Measurements from ENCODE around the gene ADGRV1.

Gene ADGRV1

DNA sequence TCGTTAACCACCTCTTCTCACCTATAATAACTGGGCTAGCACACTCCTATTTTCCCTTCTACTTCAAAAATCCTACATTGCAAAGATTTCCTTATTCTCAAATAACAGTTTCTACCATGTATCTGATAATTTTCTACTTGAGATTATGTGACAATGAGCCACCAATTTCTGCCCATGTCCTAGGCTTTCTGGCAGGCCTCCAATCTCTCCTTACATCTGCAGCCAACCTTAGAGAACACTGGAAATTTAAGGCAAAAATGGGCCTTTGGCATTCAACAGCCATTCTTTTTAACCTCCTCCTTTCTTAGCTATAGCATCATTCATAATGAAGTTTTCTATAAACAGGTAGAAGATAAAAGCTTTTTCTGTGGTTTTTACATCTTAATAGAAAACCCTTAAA, 599.4 kb downstream of the ADGRV1 start:
- Histone ChIP-seq H3K36me3 (ENCODE audit: insufficient read depth, low read length) (peaks cover 19% of the 10 kb centered on the region), H3K27ac (ENCODE audit: low read depth, low read length) (no peak overlapping the region), H3K9ac (ENCODE audit: low read depth, low read length) (no peak overlapping the region), H3K4me3 (ENCODE audit: low read length) (no peak overlapping the region), H3K4me1 (ENCODE audit: insufficient read depth, low read length) (no peaks in the 10 kb centered on the region; the same call in 1 of the 2 replicates), H3K27me3 (ENCODE audit: insufficient read depth, low read length) (no peaks in the 10 kb centered on the region), H3K9me3 (ENCODE audit: insufficient read depth, low read depth, low read length) (no peaks in the 10 kb centered on the region)
- WGBS: 90% methylated on average over 1 of the region's 1 CpG

DNA sequence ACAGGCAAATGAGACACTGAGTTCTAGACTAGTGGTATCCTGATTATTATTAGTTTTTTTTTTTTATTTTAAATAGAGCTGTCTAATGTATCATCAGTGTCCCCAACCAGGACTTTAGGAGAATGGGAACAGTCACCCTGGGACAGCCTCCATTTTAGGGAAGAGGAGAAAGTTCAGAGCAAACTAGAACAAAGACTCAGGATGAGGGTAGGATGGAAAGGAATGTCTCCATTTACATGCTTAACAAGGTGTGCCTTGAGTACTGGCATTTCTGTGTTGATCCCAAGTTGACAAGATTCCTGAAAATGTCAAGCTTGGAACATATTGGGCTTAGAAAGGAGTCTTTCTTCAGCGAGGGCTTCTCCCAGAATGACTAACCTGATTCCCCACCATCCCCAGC, 601.0 kb downstream of the ADGRV1 start:
- H3K27ac ChIP-seq (ENCODE audit: low read depth, low read length): no peak overlapping the region
- H3K4me1 ChIP-seq (ENCODE audit: insufficient read depth, low read length): no peaks in the 10 kb centered on the region; the same call in 1 of the 2 replicates
- 64% methylated on average over 1 of the region's 1 CpG for WGBS
- no peak overlapping the region for H3K4me3 ChIP-seq (ENCODE audit: low read length)
- H3K9ac ChIP-seq (ENCODE audit: low read depth, low read length): no peak overlapping the region
- H3K36me3 ChIP-seq (ENCODE audit: insufficient read depth, low read length): peaks cover 14% of the 10 kb centered on the region
- no peaks in the 10 kb centered on the region for H3K27me3 ChIP-seq (ENCODE audit: insufficient read depth, low read length)
- no peaks in the 10 kb centered on the region for H3K9me3 ChIP-seq (ENCODE audit: insufficient read depth, low read depth, low read length)

DNA sequence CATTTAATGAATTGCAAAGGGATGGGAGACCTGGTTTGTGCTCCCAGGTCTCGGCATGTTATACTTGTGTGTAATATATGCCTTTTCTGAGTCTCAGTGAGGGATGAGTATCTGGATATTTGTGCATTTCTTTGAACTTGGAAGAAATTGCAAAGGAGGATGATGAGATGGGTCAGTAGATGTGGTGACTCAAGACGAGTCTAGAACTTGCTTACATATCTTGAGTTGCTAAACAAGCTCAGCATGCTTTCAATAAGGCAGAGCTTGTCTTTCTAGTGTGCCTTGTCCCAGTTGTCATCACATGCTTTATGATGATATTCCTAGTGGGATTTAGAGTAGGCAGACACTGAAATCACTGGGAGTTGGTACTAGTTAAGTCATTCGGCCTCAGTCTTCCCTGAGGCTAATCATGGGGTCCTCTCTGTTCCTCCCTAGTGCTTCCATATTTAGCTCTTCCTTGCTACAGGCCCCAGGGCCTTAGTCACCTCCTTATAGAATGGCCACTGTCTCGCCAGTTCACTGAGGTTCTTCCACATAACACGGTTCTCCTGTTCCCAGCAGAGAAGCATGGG, 602.2 kb downstream of the ADGRV1 start:
- Histone ChIP-seq H3K36me3 (ENCODE audit: insufficient read depth, low read length) (peaks cover 14% of the 10 kb centered on the region), H3K9me3 (ENCODE audit: insufficient read depth, low read depth, low read length) (no peaks in the 10 kb centered on the region), H3K4me3 (ENCODE audit: low read length) (no peak overlapping the region), H3K4me1 (ENCODE audit: insufficient read depth, low read length) (no peaks in the 10 kb centered on the region; the same call in 1 of the 2 replicates), H3K27ac (ENCODE audit: low read depth, low read length) (no peak overlapping the region), H3K27me3 (ENCODE audit: insufficient read depth, low read length) (no peaks in the 10 kb centered on the region), H3K9ac (ENCODE audit: low read depth, low read length) (no peak overlapping the region)
- 92% methylated on average over 5 of the region's 5 CpGs for whole genome bisulfite sequencing

GRCh38 chr5:91162534-91163381, 604.2 kb downstream of the ADGRV1 start:
- WGBS: 89% methylated on average over 5 of the region's 6 CpGs
- no peak overlapping the region for H3K9ac ChIP-seq (ENCODE audit: low read depth, low read length)
- H3K9me3 ChIP-seq (ENCODE audit: insufficient read depth, low read depth, low read length): no peaks in the 10 kb centered on the region
- peaks cover 8% of the 10 kb centered on the region for H3K36me3 ChIP-seq (ENCODE audit: insufficient read depth, low read length)
- no peak overlapping the region for H3K27ac ChIP-seq (ENCODE audit: low read depth, low read length)
- no peak overlapping the region for H3K4me3 ChIP-seq (ENCODE audit: low read length)
- H3K4me1 ChIP-seq (ENCODE audit: insufficient read depth, low read length): no peaks in the 10 kb centered on the region; the same call in 1 of the 2 replicates
- H3K27me3 ChIP-seq (ENCODE audit: insufficient read depth, low read length): no peaks in the 10 kb centered on the region

- Histone ChIP-seq H3K9ac (ENCODE audit: low read depth, low read length) (no peak overlapping the region), H3K4me1 (ENCODE audit: insufficient read depth, low read length) (peaks cover 5% of the 10 kb centered on the region; the same call in 1 of the 2 replicates), H3K36me3 (ENCODE audit: insufficient read depth, low read length) (peaks cover 8% of the 10 kb centered on the region), H3K4me3 (ENCODE audit: low read length) (no peak overlapping the region), H3K27ac (ENCODE audit: low read depth, low read length) (no peak overlapping the region), H3K27me3 (ENCODE audit: insufficient read depth, low read length) (no peaks in the 10 kb centered on the region), H3K9me3 (ENCODE audit: insufficient read depth, low read depth, low read length) (no peaks in the 10 kb centered on the region)
- WGBS: 97% methylated on average over 3 of the region's 3 CpGs
These were observed 605.8 kb downstream of the ADGRV1 start for GRCh38 chr5:91164424-91164823.

- 97% methylated on average over 2 of the region's 3 CpGs for WGBS
- no peak overlapping the region for H3K9ac ChIP-seq (ENCODE audit: low read depth, low read length)
- peaks cover 10% of the 10 kb centered on the region for H3K4me1 ChIP-seq (ENCODE audit: insufficient read depth, low read length)
- no peak overlapping the region for H3K4me3 ChIP-seq (ENCODE audit: low read length)
- H3K27ac ChIP-seq (ENCODE audit: low read depth, low read length): no peak overlapping the region
- peaks cover 8% of the 10 kb centered on the region for H3K36me3 ChIP-seq (ENCODE audit: insufficient read depth, low read length)
- no peaks in the 10 kb centered on the region for H3K27me3 ChIP-seq (ENCODE audit: insufficient read depth, low read length)
- H3K9me3 ChIP-seq (ENCODE audit: insufficient read depth, low read depth, low read length): no peaks in the 10 kb centered on the region
These were observed 607.6 kb downstream of the ADGRV1 start for GRCh38 chr5:91166059-91166807.

DNA sequence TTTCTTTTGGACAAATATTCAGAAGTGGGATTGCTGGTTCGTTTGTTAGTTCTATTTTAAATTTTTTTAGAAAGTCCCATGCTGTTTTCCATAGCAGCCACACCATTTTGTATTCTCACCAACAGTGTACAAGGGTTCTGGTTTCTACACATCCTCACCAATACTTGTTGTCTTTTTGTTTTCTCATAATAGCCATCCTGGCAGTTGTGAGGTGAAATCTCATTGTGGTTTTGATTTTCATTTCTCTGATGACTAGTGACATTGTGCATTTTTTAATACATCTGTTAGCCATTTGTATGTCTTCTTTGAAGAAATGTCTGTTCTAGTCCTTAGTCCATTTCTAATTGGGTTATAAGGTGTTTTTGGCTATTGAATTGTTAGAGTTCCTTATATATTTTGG, 610.3 kb downstream of the ADGRV1 start:
- Histone ChIP-seq H3K36me3 (ENCODE audit: insufficient read depth, low read length) (peaks cover 5% of the 10 kb centered on the region), H3K27ac (ENCODE audit: low read depth, low read length) (no peak overlapping the region), H3K9ac (ENCODE audit: low read depth, low read length) (no peak overlapping the region), H3K9me3 (ENCODE audit: insufficient read depth, low read depth, low read length) (no peaks in the 10 kb centered on the region), H3K4me1 (ENCODE audit: insufficient read depth, low read length) (peaks cover 19% of the 10 kb centered on the region), H3K4me3 (ENCODE audit: low read length) (no peak overlapping the region), H3K27me3 (ENCODE audit: insufficient read depth, low read length) (no peaks in the 10 kb centered on the region)
- 100% methylated on average over 1 of the region's 1 CpG for WGBS

DNA sequence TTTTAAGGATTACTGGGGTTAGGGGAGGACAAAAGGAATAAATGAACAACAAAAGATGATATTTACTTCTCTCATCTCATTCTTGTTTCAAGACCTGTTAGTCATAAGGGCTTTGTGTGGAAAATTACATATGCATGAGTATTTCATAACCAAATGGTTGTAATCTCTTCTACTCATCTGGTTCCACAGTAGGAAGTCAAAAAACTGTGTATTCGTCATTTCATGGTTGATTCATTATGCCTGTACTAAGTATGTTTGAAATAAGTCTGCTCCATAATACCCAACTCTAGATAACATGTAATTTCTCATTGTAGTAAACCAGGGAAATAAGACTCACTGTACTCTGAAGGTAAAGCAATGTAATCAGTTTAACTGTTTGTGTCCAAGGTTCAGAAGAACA, 611.7 kb downstream of the ADGRV1 start:
- peaks cover 19% of the 10 kb centered on the region for H3K4me1 ChIP-seq (ENCODE audit: insufficient read depth, low read length)
- no CpG with 5 or more reads among the region's 1 CpG for whole genome bisulfite sequencing
- no peak overlapping the region for H3K4me3 ChIP-seq (ENCODE audit: low read length)
- H3K27me3 ChIP-seq (ENCODE audit: insufficient read depth, low read length): no peaks in the 10 kb centered on the region
- no peaks in the 10 kb centered on the region for H3K9me3 ChIP-seq (ENCODE audit: insufficient read depth, low read depth, low read length)
- H3K9ac ChIP-seq (ENCODE audit: low read depth, low read length): no peak overlapping the region
- H3K27ac ChIP-seq (ENCODE audit: low read depth, low read length): peak overlapping the region; percentile 17; the same call in 1 of the 2 replicates
- no peaks in the 10 kb centered on the region for H3K36me3 ChIP-seq (ENCODE audit: insufficient read depth, low read length)

DNA sequence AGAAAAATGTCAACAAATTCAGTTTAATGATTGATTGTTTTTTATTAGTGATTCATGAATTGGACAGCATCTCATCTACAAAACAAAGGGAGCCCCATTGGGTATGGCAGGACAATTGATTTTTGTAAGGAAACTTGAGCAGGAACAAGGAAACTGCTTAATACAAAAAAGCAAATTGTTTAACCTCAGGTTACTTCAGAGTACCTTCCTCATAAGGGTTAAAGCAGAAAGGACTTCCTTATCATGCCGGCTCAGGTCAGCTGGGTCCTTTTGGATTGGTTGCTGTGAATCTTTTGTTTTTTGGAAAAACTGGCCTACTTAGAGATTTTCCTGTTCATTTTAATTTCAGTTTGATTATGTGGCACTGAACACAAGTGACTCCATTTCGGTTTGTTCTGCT, 612.7 kb downstream of the ADGRV1 start:
- Histone ChIP-seq H3K27ac (ENCODE audit: low read depth, low read length) (no peak overlapping the region), H3K9me3 (ENCODE audit: insufficient read depth, low read depth, low read length) (no peaks in the 10 kb centered on the region), H3K9ac (ENCODE audit: low read depth, low read length) (no peak overlapping the region), H3K27me3 (ENCODE audit: insufficient read depth, low read length) (no peaks in the 10 kb centered on the region), H3K36me3 (ENCODE audit: insufficient read depth, low read length) (no peaks in the 10 kb centered on the region), H3K4me3 (ENCODE audit: low read length) (no peak overlapping the region), H3K4me1 (ENCODE audit: insufficient read depth, low read length) (peaks cover 24% of the 10 kb centered on the region)
- 73% methylated on average over 2 of the region's 2 CpGs for WGBS

GRCh38 chr5:91174396-91174795, 615.8 kb downstream of the ADGRV1 start:
- peaks cover 25% of the 10 kb centered on the region for H3K4me1 ChIP-seq (ENCODE audit: insufficient read depth, low read length)
- H3K27me3 ChIP-seq (ENCODE audit: insufficient read depth, low read length): no peaks in the 10 kb centered on the region
- no peaks in the 10 kb centered on the region for H3K9me3 ChIP-seq (ENCODE audit: insufficient read depth, low read depth, low read length)
- no peak overlapping the region for H3K9ac ChIP-seq (ENCODE audit: low read depth, low read length)
- H3K36me3 ChIP-seq (ENCODE audit: insufficient read depth, low read length): no peaks in the 10 kb centered on the region
- no peak overlapping the region for H3K27ac ChIP-seq (ENCODE audit: low read depth, low read length)
- no peak overlapping the region for H3K4me3 ChIP-seq (ENCODE audit: low read length)

DNA sequence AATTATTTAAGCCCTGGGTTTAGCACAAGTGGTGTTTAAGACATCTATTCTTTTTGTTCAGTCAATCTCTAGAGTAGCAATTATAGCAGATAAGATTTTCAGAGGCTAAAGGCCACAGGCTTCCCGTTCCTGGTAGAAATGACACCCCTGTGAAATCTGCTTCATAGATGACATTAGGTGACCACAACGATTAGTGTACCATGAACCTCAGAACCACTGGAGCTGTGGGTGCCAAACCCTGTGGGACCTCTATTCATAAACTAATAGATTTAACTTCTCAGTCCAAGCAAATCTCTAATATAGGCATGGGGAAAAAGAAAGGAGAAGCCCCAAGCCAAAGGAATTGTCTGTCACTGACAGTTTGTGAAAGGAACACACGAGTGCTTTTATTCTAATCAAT, 617.1 kb downstream of the ADGRV1 start:
- no peaks in the 10 kb centered on the region for H3K27me3 ChIP-seq (ENCODE audit: insufficient read depth, low read length)
- H3K36me3 ChIP-seq (ENCODE audit: insufficient read depth, low read length): no peaks in the 10 kb centered on the region
- H3K4me1 ChIP-seq (ENCODE audit: insufficient read depth, low read length): peaks cover 25% of the 10 kb centered on the region
- H3K27ac ChIP-seq (ENCODE audit: low read depth, low read length): no peak overlapping the region
- H3K9me3 ChIP-seq (ENCODE audit: insufficient read depth, low read depth, low read length): no peaks in the 10 kb centered on the region
- H3K9ac ChIP-seq (ENCODE audit: low read depth, low read length): no peak overlapping the region
- 78% methylated on average over 3 of the region's 3 CpGs for WGBS
- no peak overlapping the region for H3K4me3 ChIP-seq (ENCODE audit: low read length)
